MM.1S (cell line): Measurements from ENCODE around the gene EPGN.

Experiments used
- DNase-seq: peaks from one replicate; pipeline ENCODE4 v3.0.0-alpha.2; 2015
- H2AFZ ChIP-seq: fragments of 300-600 bp; sonication (generic); 2 replicates; pipeline ENCODE4 v1.6.0; 2016; ENCODE audit warnings: antibody characterized with exemption, low read length
- H3F3A ChIP-seq: fragments of 300-600 bp; sonication (generic); 2 replicates; pipeline ENCODE4 v1.6.1; 2016; ENCODE audit warnings: mild to moderate bottlenecking, antibody characterized with exemption, low read length, moderate library complexity, mixed read lengths; ENCODE audit not compliant: insufficient read depth
- H3K27ac ChIP-seq: fragments of 300-600 bp; sonication (generic); 2 replicates; pipeline ENCODE4 v1.5.1; 2016; ENCODE audit warnings: mild to moderate bottlenecking, low read length
- H3K27me3 ChIP-seq: fragments of 300-600 bp; sonication (generic); replicated peaks from 2 replicates; pipeline ENCODE4 v1.6.0; 2016; ENCODE audit warnings: low read length; ENCODE audit not compliant: insufficient read depth
- H3K36me3 ChIP-seq: fragments of 300-600 bp; sonication (generic); replicated peaks from 2 replicates; pipeline ENCODE4 v1.6.1; 2016; ENCODE audit warnings: mild to moderate bottlenecking, low read length, mixed read lengths; ENCODE audit not compliant: insufficient read depth
- H3K4me1 ChIP-seq: fragments of 300-600 bp; sonication (generic); 2 replicates; pipeline ENCODE4 v1.6.1; 2016; ENCODE audit warnings: low read length, mixed read lengths
- H3K4me2 ChIP-seq: fragments of 300-600 bp; sonication (generic); 2 replicates; pipeline ENCODE4 v1.6.0; 2016; ENCODE audit warnings: low read depth, low read length
- H3K4me3 ChIP-seq: fragments of 300-600 bp; sonication (generic); 2 replicates; pipeline ENCODE4 v1.5.1; 2016; ENCODE audit warnings: low read length, mixed read lengths
- H3K79me2 ChIP-seq: fragments of 300-600 bp; sonication (generic); 2 replicates; pipeline ENCODE4 v1.6.1; 2016; ENCODE audit warnings: mixed run types, low read length, mixed read lengths
- H3K9ac ChIP-seq: fragments of 300-600 bp; sonication (generic); 2 replicates; pipeline ENCODE4 v1.6.1; 2016; ENCODE audit warnings: low read length, mixed read lengths
- H3K9me2 ChIP-seq: fragments of 300-600 bp; sonication (generic); replicated peaks from 2 replicates; pipeline ENCODE4 v1.6.1; 2016; ENCODE audit warnings: mild to moderate bottlenecking, low read length, mixed read lengths; ENCODE audit not compliant: insufficient read depth
- H3K9me3 ChIP-seq: fragments of 300-600 bp; sonication (generic); replicated peaks from 2 replicates; pipeline ENCODE4 v1.6.1; 2016; ENCODE audit warnings: mild to moderate bottlenecking, low read length, mixed read lengths; ENCODE audit not compliant: insufficient read depth
- H4K20me1 ChIP-seq: fragments of 300-600 bp; sonication (generic); 2 replicates; pipeline ENCODE4 v1.6.1; 2016; ENCODE audit warnings: mild to moderate bottlenecking, low read length, moderate library complexity, mixed read lengths; ENCODE audit not compliant: insufficient read depth
- EZH2 ChIP-seq: fragments of 300-600 bp; sonication (generic); optimal IDR thresholded peaks from 2 replicates; pipeline ENCODE3; 2017; ENCODE audit warnings: low read depth, mild to moderate bottlenecking, antibody characterized with exemption, low read length, mixed read lengths
- EZH2phosphoT487 ChIP-seq: fragments of 300-600 bp; sonication (generic); IDR thresholded peaks from 2 replicates; pipeline ENCODE4 v1.6.1; 2018; ENCODE audit warnings: antibody characterized with exemption, low read length
- TF ChIP-seq, protein P1 (sequence below): fragments of 300-600 bp; sonication (generic); IDR thresholded peaks from 2 replicates; pipeline ENCODE4 v1.5.1; 2016; ENCODE audit warnings: antibody characterized with exemption, low read length, mixed read lengths

Gene EPGN

DNA sequence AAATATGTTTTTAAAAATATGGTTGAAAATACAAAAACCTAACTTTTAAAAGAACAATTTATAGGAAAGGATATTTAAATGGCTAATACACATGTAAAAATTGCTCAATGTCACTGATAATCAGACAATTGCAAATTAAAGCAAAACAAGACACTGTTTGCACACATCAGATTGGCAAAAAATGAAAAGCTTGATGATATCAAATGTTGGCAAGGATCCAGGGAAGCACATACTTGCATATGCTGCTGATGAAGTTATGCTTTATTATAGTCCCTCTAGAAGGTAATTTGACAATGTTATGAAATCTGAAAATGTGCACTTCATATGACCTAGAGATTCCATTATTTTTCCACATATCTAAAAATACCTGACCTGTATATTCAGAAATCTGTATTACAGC lies 45.7 kb upstream of the EPGN start:
- H4K20me1 ChIP-seq = no peaks in the 10 kb centered on the region
- H3K27ac ChIP-seq = no peak overlapping the region
- H3K9me3 ChIP-seq = no peaks in the 10 kb centered on the region
- H3K9me2 ChIP-seq = no peaks in the 10 kb centered on the region
- H3K4me2 ChIP-seq = no peak overlapping the region
- TF ChIP-seq EZH2 (no peak), EZH2phosphoT487 (no peak)
- TF ChIP-seq, protein P1, sequence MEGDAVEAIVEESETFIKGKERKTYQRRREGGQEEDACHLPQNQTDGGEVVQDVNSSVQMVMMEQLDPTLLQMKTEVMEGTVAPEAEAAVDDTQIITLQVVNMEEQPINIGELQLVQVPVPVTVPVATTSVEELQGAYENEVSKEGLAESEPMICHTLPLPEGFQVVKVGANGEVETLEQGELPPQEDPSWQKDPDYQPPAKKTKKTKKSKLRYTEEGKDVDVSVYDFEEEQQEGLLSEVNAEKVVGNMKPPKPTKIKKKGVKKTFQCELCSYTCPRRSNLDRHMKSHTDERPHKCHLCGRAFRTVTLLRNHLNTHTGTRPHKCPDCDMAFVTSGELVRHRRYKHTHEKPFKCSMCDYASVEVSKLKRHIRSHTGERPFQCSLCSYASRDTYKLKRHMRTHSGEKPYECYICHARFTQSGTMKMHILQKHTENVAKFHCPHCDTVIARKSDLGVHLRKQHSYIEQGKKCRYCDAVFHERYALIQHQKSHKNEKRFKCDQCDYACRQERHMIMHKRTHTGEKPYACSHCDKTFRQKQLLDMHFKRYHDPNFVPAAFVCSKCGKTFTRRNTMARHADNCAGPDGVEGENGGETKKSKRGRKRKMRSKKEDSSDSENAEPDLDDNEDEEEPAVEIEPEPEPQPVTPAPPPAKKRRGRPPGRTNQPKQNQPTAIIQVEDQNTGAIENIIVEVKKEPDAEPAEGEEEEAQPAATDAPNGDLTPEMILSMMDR = no peak
- H3K79me2 ChIP-seq = no peaks in the 10 kb centered on the region
- no peak overlapping the region for H3K4me3 ChIP-seq
- H3K4me1 ChIP-seq = peaks cover 8% of the 10 kb centered on the region; the same call in 1 of the 2 replicates
- no peak overlapping the region for H2AFZ ChIP-seq
- H3K9ac ChIP-seq = no peak overlapping the region
- H3K27me3 ChIP-seq = no peaks in the 10 kb centered on the region
- H3F3A ChIP-seq = no peaks in the 10 kb centered on the region
- H3K36me3 ChIP-seq = no peaks in the 10 kb centered on the region
- no peak for DNase-seq

DNA sequence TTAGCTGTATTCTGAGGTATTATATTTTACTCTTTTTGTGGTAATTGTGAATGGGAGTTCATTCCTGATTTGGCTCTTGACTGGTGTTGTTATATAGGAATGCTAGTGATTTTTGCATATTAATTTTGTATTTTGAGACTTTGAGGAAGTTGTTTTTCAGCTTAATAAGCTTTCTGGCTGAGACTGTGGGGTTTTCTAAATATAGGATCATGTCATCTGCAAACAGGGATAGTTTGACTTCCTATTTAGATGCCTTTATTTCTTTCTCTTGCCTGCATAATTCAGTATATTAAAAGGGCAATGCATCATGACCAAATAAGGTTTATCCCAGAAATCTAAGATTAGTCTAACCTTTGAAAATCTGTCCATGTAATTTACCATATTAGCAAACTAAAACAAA lies 44.7 kb upstream of the EPGN start:
- no peak overlapping the region for H3K4me3 ChIP-seq
- 0 out of 2 replicates have a peak, but pooled peaks cover 2% of the 10 kb centered on the region for H3F3A ChIP-seq

DNA sequence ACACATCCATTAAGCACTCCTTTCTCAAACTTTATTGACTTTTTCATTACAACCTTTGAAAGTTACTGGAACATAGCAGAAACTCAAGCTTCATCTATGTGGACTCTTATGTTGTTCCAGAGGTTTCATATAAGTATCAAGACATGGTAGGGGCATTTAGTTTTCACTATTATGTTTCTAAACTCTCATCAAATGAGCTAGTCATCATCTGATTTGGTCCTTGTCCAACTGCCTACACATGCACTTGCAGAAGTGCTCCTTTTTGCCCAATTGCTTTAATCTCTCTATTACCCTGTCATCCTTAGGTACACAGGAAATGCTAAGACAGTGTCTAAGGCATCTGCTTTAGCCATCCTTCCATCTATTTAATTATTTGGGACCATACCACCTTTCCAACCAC lies 42.2 kb upstream of the EPGN start:
- Histone ChIP-seq H3F3A (0 out of 2 replicates have a peak, but pooled peaks cover 3% of the 10 kb centered on the region), H4K20me1 (no peaks in the 10 kb centered on the region), H3K4me2 (no peak overlapping the region), H3K79me2 (no peaks in the 10 kb centered on the region), H2AFZ (no peak overlapping the region), H3K4me3 (no peak overlapping the region), H3K9me2 (no peaks in the 10 kb centered on the region), H3K9me3 (no peaks in the 10 kb centered on the region), H3K9ac (no peak overlapping the region), H3K27ac (no peak overlapping the region), H3K4me1 (peaks cover 22% of the 10 kb centered on the region), H3K27me3 (no peaks in the 10 kb centered on the region), H3K36me3 (no peaks in the 10 kb centered on the region)
- no peak for DNase-seq
- TF ChIP-seq, protein P1 = no peak
- TF ChIP-seq EZH2 (no peak), EZH2phosphoT487 (no peak)

More for the DNA sequence above, 44.7 kb upstream of the EPGN start:
- no peak overlapping the region for H3K9ac ChIP-seq
- H3K27ac ChIP-seq = no peak overlapping the region
- H2AFZ ChIP-seq = no peak overlapping the region
- H3K9me3 ChIP-seq = no peaks in the 10 kb centered on the region
- H3K4me2 ChIP-seq = no peak overlapping the region
- H3K36me3 ChIP-seq = no peaks in the 10 kb centered on the region
- no peaks in the 10 kb centered on the region for H4K20me1 ChIP-seq
- no peaks in the 10 kb centered on the region for H3K9me2 ChIP-seq
- no peak for DNase-seq
- no peaks in the 10 kb centered on the region for H3K27me3 ChIP-seq
- TF ChIP-seq, protein P1 = no peak
- TF ChIP-seq EZH2 (no peak), EZH2phosphoT487 (no peak)
- peaks cover 17% of the 10 kb centered on the region for H3K4me1 ChIP-seq
- H3K79me2 ChIP-seq = no peaks in the 10 kb centered on the region
